ENCODE results near the gene PCDHA10. TPM values are rescaled to one million over a fixed set of nuclear protein-coding genes. Genes with fewer than 3 reads are reported as not detected.
"Not testable (repeated sequence)": the region's sequence is repeated elsewhere in the genome, so short reads cannot be mapped to it uniquely, and the experiment has no call there.

Gene PCDHA10
- total and polyA plus RNA-seq, 2 of the 13 experiments (the other 11 are each of a cell fraction or from before 2014, with no cell fraction given): 0.01 to 0.02 TPM

- TF ChIP-seq ZBTB38 (CRISPR knock-in tag; IDR thresholded peaks at IDR 0.05): no peak
- TF ChIP-seq BCL3 (CRISPR knock-in tag; IDR thresholded peaks at IDR 0.05): no peak
- no peak for TF ChIP-seq ZNF747 (CRISPR knock-in tag; IDR thresholded peaks at IDR 0.05; ENCODE audit: borderline replicate concordance)
- no peak for TF ChIP-seq CREBL2 (CRISPR knock-in tag; IDR thresholded peaks at IDR 0.05; ENCODE audit: borderline replicate concordance)
- no peak for TF ChIP-seq POLR2AphosphoS5 (IDR thresholded peaks at IDR 0.05; ENCODE audit: low read depth, low read length)
- no peak for TF ChIP-seq ZBTB39 (CRISPR knock-in tag; IDR thresholded peaks at IDR 0.05)
- TF ChIP-seq PHF5A (CRISPR knock-in tag; IDR thresholded peaks at IDR 0.05; ENCODE audit: low read depth, unreplicated experiment): no peak
- no peak for TF ChIP-seq PLSCR1 (CRISPR knock-in tag; IDR thresholded peaks at IDR 0.05; ENCODE audit: borderline replicate concordance)
- no peak for TF ChIP-seq HES4 (CRISPR knock-in tag; IDR thresholded peaks at IDR 0.05; ENCODE audit: borderline replicate concordance)
- TF ChIP-seq KDM5B (CRISPR knock-in tag; IDR thresholded peaks at IDR 0.05; ENCODE audit: borderline replicate concordance): no peak
Measured at GRCh38 chr5:140822281-140822629, 33.4 kb upstream of the PCDHA10 start (continued).

GRCh38 chr5:140822969-140823368 is 32.7 kb upstream of the PCDHA10 start:
- H3K4me3 ChIP-seq (replicated peaks in 1 of 3; ENCODE audit: insufficient read depth in 1 of 3, low read depth in 2 of 3, low read length in 3 of 3); CTCF ChIA-PET (ENCODE audit: low intra/inter-chr PET ratio, low total read pairs); FAIRE-seq; BruUV-seq (replicated peaks); H3K27me3 ChIP-seq (ENCODE audit: control insufficient read depth in 1 of 2, insufficient read depth in 2 of 2, low read length in 2 of 2); H4K20me1 ChIP-seq (ENCODE audit: insufficient read depth, low read length); H3K79me2 ChIP-seq (ENCODE audit: insufficient read depth, low read length); POLR2A ChIA-PET; H3K4me2 ChIP-seq (ENCODE audit: low read depth, low read length); intact Hi-C loops (cut with micrococcal nuclease; ENCODE audit: unreplicated experiment); H3K4me1 ChIP-seq (ENCODE audit: insufficient read depth, low read length); H3K9ac ChIP-seq (ENCODE audit: insufficient read depth, low read depth, low read length); DNase-seq (ENCODE audit: low spot score); H3K36me3 ChIP-seq (replicated peaks in 1 of 2; ENCODE audit: control insufficient read depth in 1 of 2, insufficient read depth in 2 of 2, low read length in 2 of 2); H3K9me3 ChIP-seq (ENCODE audit: low read length); ATAC-seq; H3K27ac ChIP-seq (ENCODE audit: extremely low read length, insufficient read depth, low read length); in situ Hi-C loops (cut with HindIII; ENCODE audit: extremely low pct_ligation_motif_present, low pct_unique_long_range_greater_than_20kb); H2AFZ ChIP-seq (ENCODE audit: low read length): not testable (repeated sequence)
- WGBS (ENCODE audit: low lambda C conversion rate): 90% methylated on average over 48 of the region's 48 CpGs
